NOMO-1 treated with dmso at 0.1 percent for 144 hours (cell line): ENCODE results near the gene RALGPS2.

Experiments used
- DNase-seq: peaks from one replicate; lab custom pipeline; 2025; ENCODE audit not compliant: unreplicated experiment; lab: John Stamatoyannopoulos, UW

The RALGPS2 gene

DNA sequence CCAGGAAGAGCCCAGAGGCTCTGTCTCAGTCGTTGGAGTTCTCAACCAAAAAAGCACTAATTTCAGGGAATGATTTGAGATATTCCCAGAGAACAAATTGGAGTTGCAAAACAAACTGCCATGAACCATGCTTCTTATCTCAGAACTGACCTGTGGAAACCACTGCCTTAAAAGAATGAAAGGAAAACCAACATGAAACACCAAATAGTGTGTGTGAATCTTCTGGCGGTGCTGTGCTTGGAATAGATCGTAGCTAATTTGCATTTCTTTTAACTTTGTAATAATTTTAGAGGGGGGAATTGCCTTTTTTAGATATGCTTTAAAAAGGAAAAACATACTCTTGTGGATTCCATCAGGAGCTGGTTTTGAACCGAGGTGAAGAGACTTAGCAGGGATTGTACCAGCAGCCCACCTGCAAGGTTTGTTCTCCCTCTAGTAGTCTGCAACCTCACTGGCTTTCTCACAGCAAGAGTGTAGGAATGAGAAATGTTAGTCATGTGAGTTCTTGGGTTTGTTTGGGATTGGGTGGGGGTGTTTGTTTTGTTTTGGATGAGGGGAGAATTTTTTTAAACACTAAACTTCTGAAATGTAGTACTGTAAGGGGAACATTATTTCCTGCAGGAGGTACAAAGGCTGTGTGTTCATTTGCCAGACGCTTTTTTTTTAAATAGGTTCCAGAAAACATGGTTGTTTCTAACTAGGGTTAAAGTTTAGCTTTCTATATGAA lies 191.6 kb downstream of the RALGPS2 start:
- no peak for DNase-seq

DNA sequence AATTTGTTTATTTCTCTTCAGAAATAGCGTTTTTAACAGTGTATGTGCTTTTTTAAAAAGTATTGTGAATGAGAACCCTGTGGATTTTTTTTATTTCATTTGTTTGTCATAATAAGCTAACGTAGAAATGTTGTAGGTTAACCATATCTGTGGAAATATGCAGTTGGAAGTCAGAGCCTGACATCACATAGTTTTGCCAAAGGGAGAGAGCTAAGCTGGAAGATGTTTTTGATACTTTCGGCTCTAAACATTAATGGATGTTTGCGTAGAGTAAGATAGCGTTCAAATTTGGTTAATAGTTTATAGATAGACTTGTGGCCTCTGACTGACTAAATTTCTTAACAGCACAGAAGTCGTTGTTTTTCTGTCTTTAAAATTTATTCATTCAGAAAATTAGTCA lies 193.3 kb downstream of the RALGPS2 start:
- no peak for DNase-seq

DNA sequence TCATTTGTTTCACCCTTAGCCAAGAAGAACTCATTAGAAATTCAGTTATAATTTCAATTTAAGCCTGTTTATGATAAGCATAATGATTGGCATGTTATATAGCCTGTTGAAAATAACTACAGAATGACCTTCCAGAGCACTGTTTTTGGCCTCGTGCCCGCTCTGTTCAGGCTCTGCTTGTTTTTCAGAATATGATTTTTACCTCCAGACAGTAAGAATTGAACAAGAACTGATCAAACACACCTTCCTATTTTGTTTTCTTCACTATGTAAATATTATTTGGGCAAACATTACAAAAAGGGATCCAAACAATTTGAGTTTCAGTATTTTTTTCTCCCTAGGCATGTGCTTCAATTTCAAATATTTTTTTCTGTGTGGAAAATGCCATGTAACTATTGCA lies 193.9 kb downstream of the RALGPS2 start:
- no peak for DNase-seq

DNA sequence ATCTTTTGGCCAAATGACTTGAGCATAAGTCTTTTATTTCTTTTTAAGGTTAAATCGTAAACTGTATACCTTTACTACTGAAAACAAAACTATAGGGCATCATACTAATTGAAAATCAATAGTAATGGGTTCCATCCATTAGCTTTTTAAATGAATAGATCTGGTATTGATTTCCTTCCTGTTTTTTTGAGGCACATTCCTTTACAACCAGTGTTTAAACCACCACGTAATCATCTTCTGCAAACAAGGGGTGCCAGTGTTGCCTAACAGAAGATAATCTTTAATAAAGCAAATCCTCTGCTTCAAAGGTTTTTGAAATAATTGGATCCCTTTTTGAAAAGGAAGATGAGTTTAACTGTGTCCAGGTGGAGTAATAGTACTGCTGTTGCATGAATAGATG lies 194.5 kb downstream of the RALGPS2 start:
- no peak for DNase-seq

DNA sequence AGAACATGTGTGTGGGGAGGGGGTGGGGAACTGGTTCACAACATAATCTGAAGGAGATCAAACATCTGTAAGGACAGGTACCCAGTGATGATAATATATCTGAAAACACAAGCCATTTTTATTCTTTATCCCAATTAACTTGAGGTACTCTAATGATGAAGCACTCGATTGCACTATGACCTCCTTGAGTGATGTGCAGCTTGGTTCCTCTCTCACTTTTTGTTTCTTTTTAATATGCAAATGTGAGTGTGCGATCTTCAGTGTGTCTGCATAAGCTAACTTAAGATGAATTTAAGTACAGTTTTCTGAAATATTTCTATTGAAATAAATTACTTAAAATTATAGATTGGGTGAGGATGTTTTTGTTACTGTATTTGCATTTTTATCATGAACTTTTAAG lies 196.5 kb downstream of the RALGPS2 start:
- DNase-seq = no peak

DNA sequence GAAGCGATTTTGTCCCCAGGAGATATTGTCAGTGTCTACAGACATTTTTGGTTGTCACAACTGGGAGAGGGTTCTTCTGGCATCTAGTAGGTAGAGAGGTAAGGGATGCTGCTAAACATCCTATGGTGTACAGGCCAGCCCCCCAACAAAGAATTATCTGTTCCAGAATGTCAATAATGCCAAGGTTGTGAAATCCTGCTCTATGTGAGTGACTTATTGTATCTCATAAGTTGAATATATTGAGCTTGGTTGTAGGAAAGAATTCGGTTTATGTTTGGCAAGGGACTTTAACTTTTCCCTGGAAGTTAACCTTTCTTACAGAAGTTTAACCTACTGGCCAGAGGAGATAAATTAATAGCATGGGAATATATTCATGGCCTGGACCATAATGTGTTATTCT lies 198.5 kb downstream of the RALGPS2 start:
- DNase-seq = no peak

DNA sequence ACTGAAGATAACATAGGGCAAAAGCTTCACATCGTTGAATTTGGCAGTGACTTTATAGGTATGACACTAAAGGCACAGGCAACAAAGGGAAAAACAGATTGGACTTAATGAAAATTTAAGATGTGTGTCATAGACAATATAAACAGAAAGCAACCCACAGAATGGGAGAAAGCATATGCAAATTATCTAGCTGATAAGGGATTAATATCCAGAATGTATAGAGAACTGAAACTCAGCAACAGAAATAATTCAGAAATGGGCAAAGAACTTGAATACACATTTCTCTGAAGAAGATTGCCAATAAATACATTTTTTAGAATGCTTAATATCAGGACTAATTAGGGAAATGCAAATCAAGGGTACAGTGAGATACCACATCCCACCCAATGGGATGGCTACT lies 201.0 kb downstream of the RALGPS2 start:
- DNase-seq = no peak

DNA sequence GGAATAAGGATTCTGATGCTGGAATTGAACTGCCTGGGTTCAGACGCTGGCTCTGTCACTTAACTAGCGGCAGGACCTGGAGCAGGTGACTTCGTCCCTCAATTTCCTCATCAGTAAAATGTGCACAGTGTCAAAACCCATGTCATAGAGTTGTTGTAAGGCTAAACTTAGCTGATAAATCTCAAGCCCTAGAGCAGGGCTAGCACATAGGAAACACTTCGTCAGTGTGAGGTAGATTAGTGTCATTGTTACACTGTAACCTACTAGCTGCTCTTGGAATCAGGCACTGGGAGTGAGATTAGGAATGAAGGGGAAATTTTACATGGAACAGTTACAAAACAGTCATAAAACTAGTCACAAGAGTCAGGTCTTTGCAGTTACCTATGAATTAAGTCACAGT lies 202.0 kb downstream of the RALGPS2 start:
- no peak for DNase-seq

DNA sequence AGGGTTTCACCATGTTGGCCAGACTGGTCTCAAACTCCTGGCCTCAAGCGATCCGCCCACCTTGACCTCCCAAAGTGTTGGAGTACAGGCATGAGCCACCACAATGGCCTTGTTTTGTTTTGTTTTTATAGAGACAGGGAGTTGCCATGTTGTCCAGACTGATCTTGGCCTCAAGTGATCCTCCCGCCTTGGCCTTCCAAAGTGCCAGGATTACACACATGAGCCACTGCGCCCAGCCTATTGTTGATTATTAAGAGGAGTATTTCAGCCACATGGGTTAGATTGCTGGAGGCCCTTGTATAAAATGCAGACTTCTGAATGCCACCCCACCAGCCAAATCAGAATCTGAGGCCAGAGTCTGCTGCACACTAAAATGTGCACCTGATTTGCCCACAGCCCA lies 203.0 kb downstream of the RALGPS2 start:
- no peak for DNase-seq

DNA sequence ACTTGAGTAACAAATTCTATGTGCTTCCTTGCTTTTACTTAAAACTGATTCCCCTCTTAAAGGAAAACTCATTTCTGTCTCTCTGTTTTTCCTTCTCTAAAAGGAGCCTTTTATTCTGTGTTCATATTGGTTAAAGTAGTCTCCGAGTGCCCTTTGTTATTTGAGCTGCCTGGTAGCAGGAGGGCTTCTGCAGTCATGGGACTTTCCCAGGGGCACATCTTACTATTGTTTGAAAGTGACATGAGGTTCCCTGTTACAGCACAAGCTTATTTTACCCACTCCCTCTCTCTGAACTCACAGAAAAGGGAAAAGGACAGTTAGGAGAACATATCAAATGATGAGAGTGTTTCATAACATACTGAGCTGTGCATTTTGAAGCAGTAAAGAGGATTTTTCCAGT lies 203.9 kb downstream of the RALGPS2 start:
- no peak for DNase-seq

DNA sequence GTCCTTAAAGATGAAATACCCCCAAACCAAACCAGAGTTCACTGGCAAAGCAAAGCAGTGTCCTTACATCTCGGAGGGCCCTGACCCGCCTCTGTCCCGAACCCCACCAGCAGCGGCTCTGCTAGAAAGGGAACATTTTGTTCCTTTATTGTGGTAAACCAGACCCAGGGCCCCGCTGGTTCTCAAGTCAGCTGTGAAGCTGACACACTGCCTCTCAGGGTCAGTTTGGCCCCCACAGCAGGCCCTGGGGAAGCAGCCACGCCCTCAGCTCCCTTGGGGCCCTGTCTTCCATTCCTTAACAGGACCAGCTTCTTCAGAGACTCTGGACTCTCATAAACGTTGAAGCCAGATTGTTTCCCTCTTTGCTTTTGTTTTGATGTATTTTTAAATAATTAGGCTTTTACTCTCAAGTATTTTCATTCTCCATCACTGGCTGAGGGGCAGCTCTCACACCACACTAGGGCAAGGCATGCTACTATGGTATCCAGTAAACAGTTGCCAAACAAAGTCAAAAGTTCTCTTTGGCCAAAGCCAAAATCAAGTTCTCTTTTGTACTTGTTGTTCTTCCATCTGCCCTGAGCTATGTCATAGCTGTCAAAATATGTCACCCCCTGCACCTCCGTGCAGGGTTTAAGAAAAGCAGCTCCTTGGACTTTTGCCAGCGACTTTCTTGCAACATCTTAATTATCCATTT lies 207.0 kb downstream of the RALGPS2 start:
- peak; percentile 21 for DNase-seq

DNA sequence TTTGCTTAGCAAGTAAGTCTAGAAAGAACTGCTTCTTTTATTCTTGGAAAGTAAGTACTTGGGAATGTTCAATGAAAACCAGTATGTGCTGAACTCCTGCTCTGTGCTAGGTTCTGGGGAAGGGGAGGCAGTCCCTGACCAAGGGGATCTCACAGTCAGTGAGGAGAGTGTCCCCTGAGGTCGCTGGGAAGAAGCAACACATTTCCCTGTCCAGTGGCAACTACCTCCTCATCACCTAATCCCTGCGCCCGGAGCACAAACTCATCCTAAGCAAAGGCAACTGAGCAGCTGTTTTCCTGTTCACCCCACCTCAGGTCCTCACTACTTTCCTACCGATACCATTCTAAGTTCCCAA lies 207.5 kb downstream of the RALGPS2 start:
- DNase-seq = no peak

DNA sequence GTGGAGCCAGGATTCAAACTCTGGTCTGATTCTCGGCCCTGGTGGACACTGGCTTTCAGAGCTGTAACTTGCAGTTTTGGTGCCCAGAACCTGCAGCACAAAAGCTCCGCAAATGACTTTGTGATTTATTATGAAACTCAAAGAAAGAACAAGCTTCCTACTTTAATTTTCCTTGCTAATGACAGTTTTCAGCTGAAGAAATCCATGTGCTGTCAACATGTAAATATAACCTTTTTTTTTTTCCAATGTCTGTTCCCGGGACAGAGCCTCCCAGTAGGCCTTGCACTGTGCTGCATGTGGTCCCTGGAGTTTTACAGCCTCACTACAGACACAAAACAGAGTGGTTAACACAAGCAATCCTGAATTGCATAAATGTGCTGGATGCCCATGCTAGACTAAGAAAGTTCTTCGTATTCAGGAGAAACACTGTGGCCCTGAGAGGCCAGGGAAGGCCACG lies 208.1 kb downstream of the RALGPS2 start:
- no peak for DNase-seq

DNA sequence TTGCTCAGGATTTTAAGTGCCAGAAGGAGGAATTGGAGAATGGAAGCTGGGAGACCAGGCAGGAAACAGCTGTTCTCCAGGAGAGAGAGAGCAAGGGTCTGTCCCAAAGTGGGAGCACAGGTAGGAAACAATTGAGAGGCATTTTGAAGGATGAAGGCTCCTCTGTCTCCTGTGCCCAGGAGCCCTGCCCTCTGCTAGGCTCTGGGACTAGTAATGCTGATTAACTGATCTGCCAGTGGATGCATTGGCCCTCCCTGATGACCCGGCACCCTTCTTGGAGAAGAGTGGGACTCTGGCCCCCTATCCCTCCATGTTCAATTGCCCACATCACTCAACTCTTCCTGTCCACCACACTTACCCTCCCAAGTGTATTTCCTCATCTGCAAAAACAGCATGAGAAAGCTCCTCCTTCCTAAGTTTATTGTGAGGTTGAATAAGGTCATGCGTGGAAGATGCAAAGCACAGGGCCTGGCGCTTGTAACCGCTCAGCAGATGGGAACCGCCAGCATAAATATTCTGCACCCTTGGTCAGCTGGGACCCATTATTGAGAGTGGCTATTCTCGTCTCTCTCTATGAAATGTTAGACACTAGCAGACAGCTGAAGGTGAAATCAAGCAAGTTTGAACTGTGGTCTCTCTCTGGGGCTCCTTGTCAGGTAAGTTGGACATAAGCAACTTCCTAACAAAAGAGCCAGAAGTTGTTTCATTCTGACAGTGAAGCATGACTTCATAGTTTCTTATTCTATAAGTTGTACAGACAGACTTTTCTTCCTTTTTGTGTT lies 208.9 kb downstream of the RALGPS2 start:
- peak; percentile 50 for DNase-seq

DNA sequence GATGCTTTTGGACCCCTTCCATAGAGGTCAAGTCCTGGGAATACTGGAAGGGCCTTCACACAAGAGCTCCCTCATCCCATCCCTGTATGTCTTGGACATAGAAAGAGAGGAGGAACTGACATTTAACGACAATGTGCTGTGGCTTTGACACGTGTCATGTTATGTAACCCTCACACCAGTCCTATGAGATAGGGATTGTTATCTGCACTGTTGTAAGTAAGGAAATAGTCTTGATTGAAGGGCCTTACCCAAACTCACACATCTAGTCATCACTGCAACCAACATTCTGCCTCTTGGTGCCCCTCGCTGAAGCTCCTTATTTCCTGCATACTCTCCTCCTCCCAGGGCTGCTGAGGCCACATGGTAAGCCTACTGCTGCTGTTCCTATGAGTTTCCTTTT lies 209.5 kb downstream of the RALGPS2 start:
- peak; percentile 91 for DNase-seq

DNA sequence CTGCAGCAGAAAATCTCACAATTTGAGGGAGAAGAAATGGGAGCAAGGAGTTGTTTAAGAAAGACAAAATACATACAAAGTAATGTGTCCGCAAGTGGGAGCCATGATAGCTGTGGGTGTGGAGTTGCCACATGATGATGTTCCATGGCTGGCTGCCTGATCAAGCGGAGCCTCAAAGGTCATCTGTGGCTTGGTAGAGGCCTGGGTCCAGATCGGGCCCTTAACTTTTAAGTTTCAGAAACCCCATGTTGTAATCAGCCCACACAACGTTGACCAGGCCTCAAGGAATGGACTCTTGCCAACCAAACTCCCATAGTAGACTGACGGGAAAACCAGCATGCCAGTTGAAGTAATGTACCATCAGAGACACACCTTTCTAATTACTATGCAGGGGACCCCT lies 210.6 kb downstream of the RALGPS2 start:
- DNase-seq = no peak

DNA sequence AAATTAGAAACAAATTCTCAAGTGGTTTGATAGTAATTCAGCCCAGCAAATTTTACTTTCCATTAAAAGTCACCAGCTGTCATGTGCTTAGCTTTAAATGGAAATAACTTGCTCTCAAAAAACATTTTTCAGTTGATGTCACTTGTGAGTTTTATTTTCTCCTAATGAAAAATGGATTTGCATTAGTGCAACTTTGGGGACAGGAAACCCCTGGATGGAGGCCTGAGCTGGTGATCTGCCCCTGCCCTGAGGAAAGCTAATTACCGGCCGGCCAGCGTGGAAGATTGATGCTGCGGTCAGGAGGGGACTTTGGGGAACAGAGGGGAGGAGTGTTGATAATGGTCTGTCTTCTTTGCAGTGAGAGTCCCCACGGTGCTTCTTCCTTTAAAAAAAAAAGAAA lies 212.7 kb downstream of the RALGPS2 start:
- DNase-seq = no peak

DNA sequence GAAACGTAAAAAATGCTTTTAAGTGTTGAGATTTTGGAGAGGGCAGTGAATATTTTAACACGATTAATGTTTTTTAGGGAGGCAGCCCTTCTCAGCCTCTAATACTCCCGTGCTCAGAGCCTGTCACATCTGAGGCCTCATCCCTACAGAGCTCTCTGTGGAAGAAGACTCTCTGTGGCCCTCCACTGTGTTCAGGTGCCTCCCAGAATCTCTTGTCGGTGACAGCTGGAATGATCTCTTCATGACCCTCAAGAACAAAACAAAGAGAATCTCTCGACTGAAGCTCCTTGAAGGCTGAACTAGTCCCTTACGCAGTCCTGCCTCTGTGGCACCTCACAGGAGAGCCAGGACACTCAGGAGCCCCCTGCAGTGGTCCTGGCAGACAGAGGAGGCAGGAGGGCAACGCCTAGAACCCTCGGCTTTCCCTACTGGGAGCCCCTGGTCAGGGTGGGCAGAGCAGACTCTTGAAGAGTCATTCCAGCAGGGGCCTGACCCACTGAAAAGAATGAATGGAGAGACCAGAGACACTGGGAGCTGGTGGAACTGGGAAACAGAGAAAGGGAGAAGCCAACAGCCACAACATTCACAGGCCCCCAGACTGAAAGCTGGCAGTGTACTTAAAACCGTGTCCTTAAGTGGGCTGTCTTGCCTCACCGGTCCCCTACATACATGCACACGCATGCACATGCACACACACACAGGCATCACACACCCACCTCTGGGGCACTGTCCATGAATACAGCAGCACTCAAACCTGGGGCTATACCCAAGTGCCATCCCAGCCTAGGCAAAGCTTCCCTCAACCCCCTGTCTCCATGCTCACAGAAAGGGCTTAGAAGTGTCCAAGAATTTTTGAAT lies 213.3 kb downstream of the RALGPS2 start:
- DNase-seq = no peak

DNA sequence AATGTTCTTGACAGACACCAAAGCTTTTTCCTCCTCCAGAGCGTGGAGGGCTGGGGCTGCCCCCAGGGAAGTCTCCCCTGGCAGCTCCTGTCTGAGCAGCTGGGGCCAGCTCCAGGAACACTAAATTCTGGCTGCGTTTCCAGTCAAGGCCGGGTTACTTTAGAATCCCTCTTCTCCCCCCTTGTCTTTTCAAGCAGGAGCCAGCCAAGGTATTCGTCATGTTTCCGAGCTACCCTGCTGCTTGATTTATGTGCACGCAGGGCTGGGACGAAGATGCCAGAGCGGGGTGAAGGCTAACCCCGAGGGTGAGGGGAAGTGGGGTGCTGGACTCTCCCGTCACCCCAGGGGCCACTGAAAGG lies 213.9 kb downstream of the RALGPS2 start:
- DNase-seq = no peak

DNA sequence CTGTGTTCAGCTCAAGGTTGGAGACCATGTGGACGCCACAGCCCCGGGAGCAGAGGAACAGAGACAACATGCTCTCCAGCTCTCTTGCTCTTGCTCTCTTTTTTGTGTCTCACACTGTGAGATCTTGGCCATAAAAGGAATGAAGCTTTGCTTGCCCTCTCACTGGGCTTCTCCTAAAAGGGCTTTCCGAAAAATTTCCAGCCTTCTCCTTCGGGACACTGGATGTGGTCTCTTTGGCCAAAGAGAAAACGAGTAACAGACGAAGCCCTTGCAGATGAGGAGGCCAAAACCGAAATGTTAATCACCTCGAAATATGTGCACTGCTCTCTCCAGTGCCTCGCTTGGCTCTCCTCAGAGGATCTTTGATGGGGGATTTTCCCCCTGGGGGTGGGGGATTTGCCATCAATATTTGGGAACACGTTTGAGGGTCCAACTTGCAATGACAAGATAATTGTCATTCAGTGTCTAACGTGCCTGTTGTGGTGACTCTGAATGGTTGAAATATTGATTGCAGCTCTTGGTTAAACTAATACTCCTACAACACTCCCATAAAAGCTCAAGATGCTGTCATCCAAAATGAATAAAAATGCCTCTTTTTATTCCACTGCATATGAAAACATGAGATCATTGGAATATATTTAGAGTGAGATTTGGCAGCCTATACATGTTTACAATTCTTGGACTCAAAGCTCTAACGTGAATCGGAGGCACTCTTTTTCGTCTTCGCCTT lies 214.5 kb downstream of the RALGPS2 start:
- no peak for DNase-seq
